ENCODE measurements around the gene RBL1.
"Not testable (repeated sequence)": the region's sequence is repeated elsewhere in the genome, so short reads cannot be mapped to it uniquely, and the experiment has no call there.

Gene RBL1

DNA sequence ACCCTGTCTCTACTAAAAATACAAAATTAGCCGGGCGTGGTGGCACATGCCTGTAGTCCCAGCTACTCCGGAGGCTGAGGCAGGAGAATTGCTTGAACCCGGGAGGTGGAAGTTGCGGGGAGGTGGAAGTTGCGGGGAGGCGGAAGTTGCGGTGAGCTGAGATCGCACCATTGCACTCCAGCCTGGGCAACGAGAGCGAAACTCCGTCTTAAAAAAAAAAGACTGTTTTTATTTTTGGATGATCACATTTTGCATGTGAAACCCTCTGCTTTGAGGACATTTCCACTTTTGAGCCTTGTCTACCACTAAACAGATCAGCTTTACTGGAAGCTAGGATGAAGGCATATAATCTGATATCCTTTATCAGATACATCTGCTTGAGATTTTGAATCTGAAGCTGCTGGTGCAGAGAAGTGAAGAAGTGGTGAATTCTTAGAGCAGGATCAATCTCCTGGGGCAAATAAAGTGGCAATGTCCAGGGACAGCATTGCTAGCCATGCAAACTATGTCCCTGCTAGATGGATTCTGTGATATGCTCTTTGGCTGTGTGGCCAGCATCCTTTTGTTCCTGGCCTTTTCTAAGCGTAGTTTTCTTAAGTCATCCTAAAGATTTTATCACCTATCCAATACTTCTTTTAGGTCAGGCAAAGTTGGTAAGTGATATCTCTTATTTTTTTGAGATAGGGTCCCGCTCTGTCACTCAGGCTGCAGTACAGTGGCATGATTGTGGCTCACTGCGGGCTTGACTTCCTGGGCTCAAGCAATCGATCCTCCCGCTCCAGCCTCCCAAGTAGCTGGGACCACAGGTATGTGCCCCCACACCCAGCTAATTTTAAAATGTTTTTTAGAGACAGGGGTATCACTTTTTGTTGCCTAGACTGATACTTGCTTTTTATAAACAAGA is 23.3 kb downstream of the RBL1 start:
- H3K4me3 ChIP-seq (ENCODE audit: low read depth in 1 of 2, low read length in 1 of 2) = peak overlapping the region; percentile 12 to 34
- no peaks in the 10 kb centered on the region for H3K27me3 ChIP-seq
- TF ChIP-seq, protein P1, sequence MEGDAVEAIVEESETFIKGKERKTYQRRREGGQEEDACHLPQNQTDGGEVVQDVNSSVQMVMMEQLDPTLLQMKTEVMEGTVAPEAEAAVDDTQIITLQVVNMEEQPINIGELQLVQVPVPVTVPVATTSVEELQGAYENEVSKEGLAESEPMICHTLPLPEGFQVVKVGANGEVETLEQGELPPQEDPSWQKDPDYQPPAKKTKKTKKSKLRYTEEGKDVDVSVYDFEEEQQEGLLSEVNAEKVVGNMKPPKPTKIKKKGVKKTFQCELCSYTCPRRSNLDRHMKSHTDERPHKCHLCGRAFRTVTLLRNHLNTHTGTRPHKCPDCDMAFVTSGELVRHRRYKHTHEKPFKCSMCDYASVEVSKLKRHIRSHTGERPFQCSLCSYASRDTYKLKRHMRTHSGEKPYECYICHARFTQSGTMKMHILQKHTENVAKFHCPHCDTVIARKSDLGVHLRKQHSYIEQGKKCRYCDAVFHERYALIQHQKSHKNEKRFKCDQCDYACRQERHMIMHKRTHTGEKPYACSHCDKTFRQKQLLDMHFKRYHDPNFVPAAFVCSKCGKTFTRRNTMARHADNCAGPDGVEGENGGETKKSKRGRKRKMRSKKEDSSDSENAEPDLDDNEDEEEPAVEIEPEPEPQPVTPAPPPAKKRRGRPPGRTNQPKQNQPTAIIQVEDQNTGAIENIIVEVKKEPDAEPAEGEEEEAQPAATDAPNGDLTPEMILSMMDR (IDR thresholded peaks at IDR 0.05) = no peak
- H3K36me3 ChIP-seq = no peaks in the 10 kb centered on the region
- peaks cover 13% of the 10 kb centered on the region in 2 experiments for H3K4me1 ChIP-seq (ENCODE audit: control insufficient read depth in 1 of 2, insufficient read depth in 1 of 2, low read depth in 1 of 2, low read length in 1 of 2)
- H3K27ac ChIP-seq = peak overlapping the region; percentile 59
- no peaks in the 10 kb centered on the region for H3K9me3 ChIP-seq

DNA sequence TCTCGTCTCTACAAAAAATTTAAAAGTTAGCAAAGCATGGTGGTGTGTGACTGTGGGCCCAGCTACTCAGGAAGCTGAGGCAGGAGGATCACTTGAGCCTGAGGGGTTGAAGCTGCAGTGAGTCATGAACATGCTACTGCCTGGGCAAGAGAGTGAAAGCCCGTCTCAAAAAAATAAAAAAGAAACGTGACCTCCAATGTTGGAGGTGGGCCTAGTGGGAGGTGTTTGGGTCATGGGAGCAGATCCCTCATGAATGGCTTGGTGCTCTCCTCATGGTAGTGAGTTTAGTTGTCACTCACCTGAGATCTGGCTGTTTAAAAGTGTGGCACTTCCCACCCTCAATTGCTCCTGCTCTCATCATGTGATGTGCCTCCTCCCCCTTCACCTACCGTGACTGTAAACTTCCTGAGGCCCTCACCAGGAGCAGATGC is 24.3 kb downstream of the RBL1 start:
- H3K27me3 ChIP-seq = no peaks in the 10 kb centered on the region
- no peak overlapping the region for H3K4me3 ChIP-seq (ENCODE audit: low read depth in 1 of 2, low read length in 1 of 2)
- H3K4me1 ChIP-seq (ENCODE audit: control insufficient read depth in 1 of 2, insufficient read depth in 1 of 2, low read depth in 1 of 2, low read length in 1 of 2) = peaks cover 13% of the 10 kb centered on the region in 2 experiments
- no peaks in the 10 kb centered on the region for H3K9me3 ChIP-seq
- H3K36me3 ChIP-seq = peaks cover 3% of the 10 kb centered on the region
- H3K27ac ChIP-seq = peak overlapping the region; percentile 59
- TF ChIP-seq, protein P1 (IDR thresholded peaks at IDR 0.05) = no peak

DNA sequence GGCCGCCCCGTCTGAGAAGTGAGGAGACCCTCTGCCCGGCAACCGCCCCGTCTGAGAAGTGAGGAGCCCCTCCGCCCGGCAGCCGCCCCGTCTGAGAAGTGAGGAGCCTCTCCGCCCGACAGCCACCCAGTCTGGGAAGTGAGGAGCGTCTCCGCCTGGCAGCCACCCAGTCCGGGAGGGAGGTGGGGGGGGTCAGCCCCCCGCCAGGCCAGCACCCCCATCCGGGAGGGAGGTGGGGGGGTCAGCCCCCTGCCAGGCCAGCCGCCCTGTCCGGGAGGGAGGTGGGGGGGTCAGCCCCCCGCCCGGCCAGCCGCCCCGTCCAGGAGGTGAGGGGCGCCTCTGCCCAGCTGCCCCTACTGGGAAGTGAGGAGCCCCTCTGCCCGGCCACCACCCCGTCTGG is 26.2 kb downstream of the RBL1 start:
- H3K9me3 ChIP-seq; H3K4me3 ChIP-seq (ENCODE audit: low read depth in 1 of 2, low read length in 1 of 2); H3K27ac ChIP-seq; H3K27me3 ChIP-seq: not testable (repeated sequence)
- Histone ChIP-seq H3K4me1 (ENCODE audit: control insufficient read depth in 1 of 2, insufficient read depth in 1 of 2, low read depth in 1 of 2, low read length in 1 of 2) (peaks cover 13% of the 10 kb centered on the region in 2 experiments), H3K36me3 (peaks cover 18% of the 10 kb centered on the region)

DNA sequence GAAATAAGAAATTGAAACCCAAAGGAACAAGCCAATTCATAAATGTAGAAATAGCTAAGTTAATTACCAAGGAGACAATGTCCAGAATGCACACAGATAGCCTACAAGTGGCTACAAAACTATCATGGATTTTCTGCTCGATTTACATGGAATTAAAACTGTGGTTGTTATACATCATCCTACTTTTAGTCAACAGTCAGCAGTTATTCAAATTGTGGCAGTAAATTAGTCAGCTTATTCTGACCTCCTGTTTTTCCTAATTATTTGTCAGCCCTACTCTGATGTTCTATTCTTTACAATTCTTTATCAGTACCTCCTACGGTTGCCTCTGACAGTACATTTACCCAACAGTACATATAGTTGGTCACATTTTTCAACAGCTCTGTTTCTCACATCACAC is 29.6 kb downstream of the RBL1 start:
- TF ChIP-seq, protein P1 (IDR thresholded peaks at IDR 0.05) = no peak
- Histone ChIP-seq H3K4me1 (ENCODE audit: control insufficient read depth in 1 of 2, insufficient read depth in 1 of 2, low read depth in 1 of 2, low read length in 1 of 2) (no peaks in the 10 kb centered on the region), H3K36me3 (peaks cover 27% of the 10 kb centered on the region), H3K27ac (no peak overlapping the region), H3K27me3 (no peaks in the 10 kb centered on the region), H3K4me3 (ENCODE audit: low read depth in 1 of 2, low read length in 1 of 2) (no peak overlapping the region), H3K9me3 (no peaks in the 10 kb centered on the region)

DNA sequence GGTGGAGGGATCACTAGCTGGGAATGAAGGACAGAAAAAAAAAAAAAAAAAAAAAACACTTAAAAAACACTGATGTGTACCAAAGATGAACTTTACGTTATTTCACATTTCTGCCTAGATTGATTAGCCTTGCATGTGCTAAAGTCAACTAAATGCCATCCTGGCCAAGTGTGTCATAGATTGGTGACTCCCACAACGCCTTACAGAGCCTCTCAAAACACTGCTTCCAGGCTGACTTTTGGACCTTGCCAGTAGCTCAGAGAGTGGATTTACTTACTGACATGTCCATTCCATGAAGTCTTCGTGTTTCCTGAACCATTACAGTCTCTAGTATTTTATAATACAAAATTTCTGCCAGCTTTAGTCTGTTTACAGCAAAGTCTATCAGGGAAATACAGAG is 40.5 kb downstream of the RBL1 start:
- TF ChIP-seq, protein P1 (IDR thresholded peaks at IDR 0.05) = no peak
- Histone ChIP-seq H3K36me3 (peaks cover 57% of the 10 kb centered on the region), H3K4me1 (ENCODE audit: control insufficient read depth in 1 of 2, insufficient read depth in 1 of 2, low read depth in 1 of 2, low read length in 1 of 2) (no peaks in the 10 kb centered on the region), H3K27ac (no peak overlapping the region), H3K9me3 (no peaks in the 10 kb centered on the region), H3K4me3 (ENCODE audit: low read depth in 1 of 2, low read length in 1 of 2) (no peak overlapping the region), H3K27me3 (no peaks in the 10 kb centered on the region)

DNA sequence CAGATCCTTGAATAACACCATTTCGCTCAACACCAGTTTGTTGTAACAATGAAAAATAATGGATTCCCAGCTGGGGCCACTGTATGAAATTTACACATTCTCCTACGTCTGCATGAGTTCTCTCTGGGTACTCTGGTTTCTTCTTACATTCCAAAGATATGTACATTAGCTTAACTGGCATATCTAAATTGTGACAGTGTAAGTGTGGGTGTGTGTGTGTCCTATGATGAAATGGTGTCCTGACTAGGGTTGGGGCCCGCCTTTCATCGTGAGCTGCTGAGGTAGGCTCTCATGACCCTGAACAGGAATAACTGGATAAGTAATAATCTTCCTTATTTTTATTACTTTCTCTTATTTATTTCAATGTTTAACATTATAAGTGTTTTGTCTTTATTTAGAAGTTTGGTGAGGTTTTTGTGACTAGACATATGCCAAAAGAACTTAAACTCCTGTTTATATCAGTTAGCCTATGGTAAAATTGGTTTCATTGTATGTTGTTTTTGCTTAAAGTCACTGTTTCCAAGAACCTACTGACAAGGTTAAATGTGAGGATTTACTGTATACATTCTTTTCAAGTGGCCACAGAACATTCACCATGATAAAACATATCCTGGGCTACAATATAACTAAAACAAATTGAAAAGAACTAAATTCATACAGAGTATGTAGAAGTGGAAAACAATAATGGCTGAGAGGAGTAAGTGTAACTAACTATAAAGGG is 42.4 kb downstream of the RBL1 start:
- Histone ChIP-seq H3K27ac (no peak overlapping the region), H3K4me3 (ENCODE audit: low read depth in 1 of 2, low read length in 1 of 2) (no peak overlapping the region), H3K36me3 (peaks cover 46% of the 10 kb centered on the region), H3K9me3 (no peaks in the 10 kb centered on the region), H3K27me3 (no peaks in the 10 kb centered on the region), H3K4me1 (ENCODE audit: control insufficient read depth in 1 of 2, insufficient read depth in 1 of 2, low read depth in 1 of 2, low read length in 1 of 2) (no peaks in the 10 kb centered on the region)
- TF ChIP-seq, protein P1 (IDR thresholded peaks at IDR 0.05) = no peak

Measured in neutrophil (primary cell).